ENCODE measurements around the gene TRPM4.

TRPM4 gene

GRCh38 chr19:49212016-49212701 is 54.6 kb downstream of the TRPM4 start:
- no peak for TF ChIP-seq SIN3A (IDR thresholded peaks at IDR 0.05; ENCODE audit: borderline replicate concordance, insufficient read depth, low read length)
- TF ChIP-seq TAF1 (IDR thresholded peaks at IDR 0.05; ENCODE audit: borderline replicate concordance, insufficient read depth, low read length), result no peak
- no peak for TF ChIP-seq FOXP2 (optimal IDR thresholded peaks at IDR 0.05; ENCODE audit: borderline replicate concordance, extremely low read depth, extremely low read length, insufficient read depth)
- TF ChIP-seq POLR2AphosphoS5 (IDR thresholded peaks at IDR 0.05; ENCODE audit: low read depth, low read length), result no peak
- TF ChIP-seq, protein P1, sequence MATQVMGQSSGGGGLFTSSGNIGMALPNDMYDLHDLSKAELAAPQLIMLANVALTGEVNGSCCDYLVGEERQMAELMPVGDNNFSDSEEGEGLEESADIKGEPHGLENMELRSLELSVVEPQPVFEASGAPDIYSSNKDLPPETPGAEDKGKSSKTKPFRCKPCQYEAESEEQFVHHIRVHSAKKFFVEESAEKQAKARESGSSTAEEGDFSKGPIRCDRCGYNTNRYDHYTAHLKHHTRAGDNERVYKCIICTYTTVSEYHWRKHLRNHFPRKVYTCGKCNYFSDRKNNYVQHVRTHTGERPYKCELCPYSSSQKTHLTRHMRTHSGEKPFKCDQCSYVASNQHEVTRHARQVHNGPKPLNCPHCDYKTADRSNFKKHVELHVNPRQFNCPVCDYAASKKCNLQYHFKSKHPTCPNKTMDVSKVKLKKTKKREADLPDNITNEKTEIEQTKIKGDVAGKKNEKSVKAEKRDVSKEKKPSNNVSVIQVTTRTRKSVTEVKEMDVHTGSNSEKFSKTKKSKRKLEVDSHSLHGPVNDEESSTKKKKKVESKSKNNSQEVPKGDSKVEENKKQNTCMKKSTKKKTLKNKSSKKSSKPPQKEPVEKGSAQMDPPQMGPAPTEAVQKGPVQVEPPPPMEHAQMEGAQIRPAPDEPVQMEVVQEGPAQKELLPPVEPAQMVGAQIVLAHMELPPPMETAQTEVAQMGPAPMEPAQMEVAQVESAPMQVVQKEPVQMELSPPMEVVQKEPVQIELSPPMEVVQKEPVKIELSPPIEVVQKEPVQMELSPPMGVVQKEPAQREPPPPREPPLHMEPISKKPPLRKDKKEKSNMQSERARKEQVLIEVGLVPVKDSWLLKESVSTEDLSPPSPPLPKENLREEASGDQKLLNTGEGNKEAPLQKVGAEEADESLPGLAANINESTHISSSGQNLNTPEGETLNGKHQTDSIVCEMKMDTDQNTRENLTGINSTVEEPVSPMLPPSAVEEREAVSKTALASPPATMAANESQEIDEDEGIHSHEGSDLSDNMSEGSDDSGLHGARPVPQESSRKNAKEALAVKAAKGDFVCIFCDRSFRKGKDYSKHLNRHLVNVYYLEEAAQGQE (IDR thresholded peaks at IDR 0.05; ENCODE audit: insufficient read depth in 1 of 2, low read depth in 2 of 2, low read length in 2 of 2), result no peak

DNA sequence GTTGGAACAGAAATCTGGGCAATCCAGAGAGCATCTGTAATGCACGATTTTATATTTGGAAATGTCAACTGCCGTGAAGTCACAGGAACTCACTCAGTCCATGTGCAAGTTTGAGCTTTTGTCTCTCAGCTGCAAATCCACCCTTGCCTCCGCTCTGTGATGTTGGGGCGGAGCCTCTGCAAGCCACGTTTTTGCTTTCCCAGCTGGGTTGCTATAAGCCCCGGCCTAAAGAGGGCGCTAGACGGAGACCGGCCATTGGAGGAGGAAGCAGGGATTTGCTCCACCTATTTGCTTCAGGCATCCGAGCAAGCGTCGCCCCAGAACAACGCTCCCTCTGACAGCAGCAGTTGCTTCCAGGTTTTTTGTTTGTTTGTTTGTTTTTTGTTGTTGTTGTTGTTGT is 56.2 kb downstream of the TRPM4 start:
- TF ChIP-seq POLR2AphosphoS5 (IDR thresholded peaks at IDR 0.05; ENCODE audit: low read depth, low read length) (no peak), FOXP2 (optimal IDR thresholded peaks at IDR 0.05; ENCODE audit: borderline replicate concordance, extremely low read depth, extremely low read length, insufficient read depth) (no peak)

- TF ChIP-seq SIN3A (IDR thresholded peaks at IDR 0.05; ENCODE audit: borderline replicate concordance, insufficient read depth, low read length) (no peak), FOXP2 (optimal IDR thresholded peaks at IDR 0.05; ENCODE audit: borderline replicate concordance, extremely low read depth, extremely low read length, insufficient read depth) (no peak), TAF1 (IDR thresholded peaks at IDR 0.05; ENCODE audit: borderline replicate concordance, insufficient read depth, low read length) (no peak), POLR2AphosphoS5 (IDR thresholded peaks at IDR 0.05; ENCODE audit: low read depth, low read length) (no peak)
- TF ChIP-seq, protein P1 (IDR thresholded peaks at IDR 0.05; ENCODE audit: insufficient read depth in 1 of 2, low read depth in 2 of 2, low read length in 2 of 2), result no peak
Observed at GRCh38 chr19:49214701-49215100, 57.1 kb downstream of the TRPM4 start.

DNA sequence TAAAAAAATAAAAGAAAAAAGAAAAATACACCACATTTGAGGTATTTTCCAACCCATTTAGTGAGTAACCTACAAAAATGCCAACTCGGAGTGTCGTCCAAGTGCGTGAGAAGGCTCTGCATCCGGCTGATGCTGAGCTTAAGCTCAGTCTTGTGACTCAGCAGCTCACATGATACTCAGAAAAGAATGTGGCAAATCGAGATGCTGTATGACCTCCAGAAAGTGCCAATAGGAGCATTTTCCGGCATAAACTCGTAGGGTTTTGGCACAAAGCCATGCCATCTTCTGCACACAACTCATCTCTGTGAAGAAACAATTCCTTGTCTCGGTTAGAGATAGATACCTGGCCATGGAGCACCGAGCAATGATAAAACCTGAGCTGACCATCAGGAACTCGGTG is 58.5 kb downstream of the TRPM4 start:
- TF ChIP-seq POLR2AphosphoS5 (IDR thresholded peaks at IDR 0.05; ENCODE audit: low read depth, low read length) (no peak), SIN3A (IDR thresholded peaks at IDR 0.05; ENCODE audit: borderline replicate concordance, insufficient read depth, low read length) (no peak), FOXP2 (optimal IDR thresholded peaks at IDR 0.05; ENCODE audit: borderline replicate concordance, extremely low read depth, extremely low read length, insufficient read depth) (no peak), TAF1 (IDR thresholded peaks at IDR 0.05; ENCODE audit: borderline replicate concordance, insufficient read depth, low read length) (no peak)

DNA sequence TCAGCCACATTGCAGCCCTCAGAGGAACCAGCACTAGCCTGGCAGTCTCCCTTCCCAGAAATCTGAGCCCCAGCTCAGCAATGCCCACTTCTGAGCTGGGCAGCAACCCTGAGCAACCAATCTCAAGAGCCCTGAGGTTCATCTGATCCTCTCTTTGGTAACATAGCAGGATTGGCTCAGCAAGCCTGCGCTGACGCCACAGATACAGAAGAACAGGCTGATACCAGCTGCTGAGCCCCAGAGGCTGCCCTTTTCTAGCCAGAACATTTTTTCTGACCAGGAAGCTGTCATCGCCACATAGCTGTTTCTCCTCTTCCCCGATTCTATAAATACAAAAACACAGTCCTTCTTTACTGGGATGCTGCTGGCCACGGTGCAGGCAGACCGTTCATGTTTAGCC is 59.8 kb downstream of the TRPM4 start:
- TF ChIP-seq POLR2AphosphoS5 (IDR thresholded peaks at IDR 0.05; ENCODE audit: low read depth, low read length), result no peak
- no peak for TF ChIP-seq SIN3A (IDR thresholded peaks at IDR 0.05; ENCODE audit: borderline replicate concordance, insufficient read depth, low read length)
- TF ChIP-seq, protein P1 (IDR thresholded peaks at IDR 0.05; ENCODE audit: insufficient read depth in 1 of 2, low read depth in 2 of 2, low read length in 2 of 2), result no peak
- TF ChIP-seq TAF1 (IDR thresholded peaks at IDR 0.05; ENCODE audit: borderline replicate concordance, insufficient read depth, low read length), result no peak
- no peak for TF ChIP-seq FOXP2 (optimal IDR thresholded peaks at IDR 0.05; ENCODE audit: borderline replicate concordance, extremely low read depth, extremely low read length, insufficient read depth)

DNA sequence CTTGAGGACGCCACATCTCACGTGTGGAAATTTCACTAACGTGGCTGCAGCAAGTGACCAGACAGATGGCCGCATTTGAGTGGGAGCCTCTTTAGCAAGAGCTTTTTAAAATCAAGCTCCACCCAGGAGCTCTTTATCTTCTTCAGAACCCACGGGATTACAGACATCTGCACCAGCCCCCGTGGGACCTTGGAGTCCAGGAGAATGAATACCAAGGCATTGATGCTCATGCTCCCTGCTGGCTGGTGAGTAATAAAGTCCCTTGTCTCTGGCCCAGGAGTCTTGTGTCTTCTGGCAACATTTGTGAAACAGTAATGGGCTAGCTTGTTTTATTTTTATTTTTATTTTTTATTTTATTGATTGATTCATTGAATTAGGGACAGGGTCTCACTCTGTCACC is 64.4 kb downstream of the TRPM4 start:
- no peak for TF ChIP-seq SIN3A (IDR thresholded peaks at IDR 0.05; ENCODE audit: borderline replicate concordance, insufficient read depth, low read length)
- TF ChIP-seq TAF1 (IDR thresholded peaks at IDR 0.05; ENCODE audit: borderline replicate concordance, insufficient read depth, low read length), result no peak
- TF ChIP-seq, protein P1 (IDR thresholded peaks at IDR 0.05; ENCODE audit: insufficient read depth in 1 of 2, low read depth in 2 of 2, low read length in 2 of 2), result no peak
- no peak for TF ChIP-seq FOXP2 (optimal IDR thresholded peaks at IDR 0.05; ENCODE audit: borderline replicate concordance, extremely low read depth, extremely low read length, insufficient read depth)
